ENCODE results near the gene ARID1A. TPM values are rescaled to one million over a fixed set of nuclear protein-coding genes. Genes with fewer than 3 reads are reported as not detected.
A peak's percentile ranks its signal among the peaks of the same experiment; 100 is the strongest.

Gene ARID1A
- total and polyA plus RNA-seq, 8 donors = 14.8 to 39.9 (median 25.5) TPM

- peaks cover 13 to 21% (median 16%) of the 10 kb centered on the region in 3 donors for H3K4me1 ChIP-seq
- no peaks in the 10 kb centered on the region for H3K9me3 ChIP-seq
- ATAC-seq = no peak
- no peaks in the 10 kb centered on the region for H3K27me3 ChIP-seq
- 85 to 88% methylated on average over 5 of the region's 5 CpGs for WGBS, 2 donors
- no peak for DNase-seq
- H3K4me3 ChIP-seq = no peak overlapping the region
- no peaks in the 10 kb centered on the region for H3K36me3 ChIP-seq
- no peak for TF ChIP-seq CTCF (IDR thresholded peaks at IDR 0.05)
- H3K27ac ChIP-seq = no peak overlapping the region
- FAIRE-seq = no peak
- intact Hi-C loops (cut with DNase I) = no loop called here
Observed at GRCh38 chr1:26710811-26711210, 15.0 kb downstream of the ARID1A start.

GRCh38 chr1:26711777-26712176 is 16.0 kb downstream of the ARID1A start:
- Histone ChIP-seq H3K36me3 (no peaks in the 10 kb centered on the region), H3K4me1 (peaks cover 9 to 11% (median 10%) of the 10 kb centered on the region in 3 donors), H3K27ac (no peak overlapping the region), H3K9me3 (no peaks in the 10 kb centered on the region), H3K27me3 (no peaks in the 10 kb centered on the region), H3K4me3 (no peak overlapping the region)
- no peak for ATAC-seq
- WGBS, 2 donors = 95 to 97% methylated on average over 5 of the region's 5 CpGs
- no peak for TF ChIP-seq CTCF (IDR thresholded peaks at IDR 0.05)
- no peak for DNase-seq
- no peak for FAIRE-seq
- intact Hi-C loops (cut with DNase I) = no loop called here

GRCh38 chr1:26717017-26717491 is 21.2 kb downstream of the ARID1A start:
- no peak for FAIRE-seq
- peaks cover 21 to 35% (median 25%) of the 10 kb centered on the region in 3 donors for H3K4me1 ChIP-seq
- no peaks in the 10 kb centered on the region for H3K9me3 ChIP-seq
- H3K27ac ChIP-seq = no peak overlapping the region
- peak in 2 of 4 donors; percentile 29 to 43 for ATAC-seq
- no peaks in the 10 kb centered on the region for H3K27me3 ChIP-seq
- whole genome bisulfite sequencing, 2 donors = 49 to 59% methylated on average over 2 of the region's 2 CpGs
- TF ChIP-seq CTCF (IDR thresholded peaks at IDR 0.05) = no peak
- intact Hi-C loops (cut with DNase I) = no loop called here
- no peak overlapping the region for H3K4me3 ChIP-seq
- H3K36me3 ChIP-seq = no peaks in the 10 kb centered on the region
- no peak for DNase-seq

GRCh38 chr1:26719205-26719604 is 23.4 kb downstream of the ARID1A start:
- no peaks in the 10 kb centered on the region for H3K9me3 ChIP-seq
- no peak overlapping the region for H3K4me3 ChIP-seq
- 12 to 15% methylated on average over 3 of the region's 3 CpGs for WGBS, 2 donors
- intact Hi-C loops (cut with DNase I) = no loop called here
- H3K27ac ChIP-seq = peak overlapping the region in 1 of 4 donors; percentile 31
- no peak for TF ChIP-seq CTCF (IDR thresholded peaks at IDR 0.05)
- ATAC-seq = no peak
- no peaks in the 10 kb centered on the region for H3K27me3 ChIP-seq
- H3K36me3 ChIP-seq = no peaks in the 10 kb centered on the region
- peaks cover 30 to 49% (median 38%) of the 10 kb centered on the region in 3 donors for H3K4me1 ChIP-seq
- no peak for FAIRE-seq
- no peak for DNase-seq

GRCh38 chr1:26721669-26722355 is 26.0 kb downstream of the ARID1A start:
- TF ChIP-seq CTCF (IDR thresholded peaks at IDR 0.05) = no peak
- Histone ChIP-seq H3K9me3 (no peaks in the 10 kb centered on the region), H3K27ac (no peak overlapping the region), H3K36me3 (no peaks in the 10 kb centered on the region), H3K27me3 (no peaks in the 10 kb centered on the region), H3K4me1 (peaks cover 24 to 57% (median 48%) of the 10 kb centered on the region in 3 donors), H3K4me3 (no peak overlapping the region)
- FAIRE-seq (no peak), DNase-seq (no peak), ATAC-seq (no peak)
- WGBS, 2 donors = 96 to 97% methylated on average over 2 of the region's 2 CpGs
- intact Hi-C loops (cut with DNase I) = no loop called here

Data from pancreas (tissue), 10 donors.